Stimulated activated CD8-positive, alpha-beta memory T cell treated with anti-CD3 and anti-CD28 coated beads, Interleukin-4, amount 100 ng/mL, for 48 hours (primary cell): ENCODE measurements around the gene GFRA3.
"Not testable (repeated sequence)": the region's sequence is repeated elsewhere in the genome, so short reads cannot be mapped to it uniquely, and the experiment has no call there.

Experiments used
- DNase-seq: peaks from one replicate; pipeline ENCODE4 v3.0.0-alpha.2; 2020

The GFRA3 gene

GRCh38 chr5:138274189-138274853 lies at the start of gene GFRA3:
GFRA3 (minus strand) TSS chr5:138274621; CDS start chr5:138274424, 197 bp downstream.
- peak; percentile 31 for DNase-seq

GRCh38 chr5:138318211-138318610 lies 43.8 kb upstream of the GFRA3 start:
- DNase-seq = not testable (repeated sequence)

GRCh38 chr5:138316355-138316754 lies 41.9 kb upstream of the GFRA3 start:
- DNase-seq = no peak

GRCh38 chr5:138315751-138316278 lies 41.4 kb upstream of the GFRA3 start:
- DNase-seq = no peak

- DNase-seq = no peak
These were observed 31.4 kb upstream of the GFRA3 start for GRCh38 chr5:138305797-138306196.

- no peak for DNase-seq
These were observed 29.0 kb upstream of the GFRA3 start for GRCh38 chr5:138303372-138303771.

- no peak for DNase-seq
These were observed 14.9 kb upstream of the GFRA3 start for GRCh38 chr5:138289296-138289695.

- DNase-seq = no peak
These were observed 12.8 kb upstream of the GFRA3 start for GRCh38 chr5:138287246-138287645.

GRCh38 chr5:138282920-138283742 lies 8.7 kb upstream of the GFRA3 start:
- no peak for DNase-seq

- no peak for DNase-seq
These were observed 6.5 kb upstream of the GFRA3 start for GRCh38 chr5:138280915-138281314.

- DNase-seq = no peak
These were observed 2.1 kb upstream of the GFRA3 start for GRCh38 chr5:138276402-138277054.

GRCh38 chr5:138275895-138276294 lies 1.5 kb upstream of the GFRA3 start:
- no peak for DNase-seq

- no peak for DNase-seq
These were observed 960 bp upstream of the GFRA3 start for GRCh38 chr5:138275379-138275782.

- no peak for DNase-seq
These were observed 610 bp downstream of the GFRA3 start for GRCh38 chr5:138273834-138274188.

- DNase-seq = no peak
These were observed 1.7 kb downstream of the GFRA3 start for GRCh38 chr5:138272681-138273080.

- no peak for DNase-seq
These were observed 3.1 kb downstream of the GFRA3 start for GRCh38 chr5:138271281-138271680.

GRCh38 chr5:138264183-138264582 lies 10.2 kb downstream of the GFRA3 start:
- no peak for DNase-seq

GRCh38 chr5:138263581-138263980 lies 10.8 kb downstream of the GFRA3 start:
- DNase-seq = no peak

GRCh38 chr5:138258704-138259292 lies 15.6 kb downstream of the GFRA3 start:
- no peak for DNase-seq

- no peak for DNase-seq
These were observed 16.8 kb downstream of the GFRA3 start for GRCh38 chr5:138257583-138257982.

- no peak for DNase-seq
These were observed 21.5 kb downstream of the GFRA3 start for GRCh38 chr5:138252944-138253343.

GRCh38 chr5:138247800-138248199 lies 26.6 kb downstream of the GFRA3 start:
- DNase-seq = not testable (repeated sequence)

GRCh38 chr5:138246822-138247221 lies 27.6 kb downstream of the GFRA3 start:
- no peak for DNase-seq
